GM23338 (cell line): ENCODE data around the gene AGXT. TPM values are rescaled to one million over a fixed set of nuclear protein-coding genes. Genes with fewer than 3 reads are reported as not detected.

ENCODE experiments used
- ATAC-seq: fragments of 200-7000 bp; cut with Tn5 transposase; 3 replicates; pipeline ENCODE4 v1.9.1; 2020
- DNase-seq: peaks from one replicate; pipeline ENCODE4 v3.0.0-alpha.2; 2015; ENCODE audit warnings: low spot score
- H2AFZ ChIP-seq: fragments of 200-600 bp; sonication (generic); 2 replicates; pipeline ENCODE4 v1.8.0; 2016; ENCODE audit warnings: antibody characterized with exemption, mild to moderate bottlenecking, moderate library complexity
- H3F3A ChIP-seq: fragments of 200-600 bp; sonication (generic); replicated peaks from 2 replicates; pipeline ENCODE4 v1.8.0; 2017; ENCODE audit warnings: antibody characterized with exemption, mixed run types, low read depth
- H3K27ac ChIP-seq: fragments of 200-600 bp; sonication (generic); 2 replicates; pipeline ENCODE4 v1.6.1; 2016; ENCODE audit warnings: low read depth
- H3K27me3 ChIP-seq: fragments of 200-600 bp; sonication (generic); 2 replicates; pipeline ENCODE4 v1.8.0; 2016; ENCODE audit warnings: mild to moderate bottlenecking, mixed run types, moderate library complexity; ENCODE audit not compliant: insufficient read depth
- H3K36me3 ChIP-seq: fragments of 200-600 bp; sonication (generic); 2 replicates; pipeline ENCODE4 v1.8.0; 2016; ENCODE audit warnings: mild to moderate bottlenecking; ENCODE audit not compliant: insufficient read depth
- H3K4me1 ChIP-seq: fragments of 200-600 bp; sonication (generic); 2 replicates; pipeline ENCODE4 v1.8.0; 2016; ENCODE audit warnings: mild to moderate bottlenecking, moderate library complexity; ENCODE audit not compliant: insufficient read depth
- H3K4me2 ChIP-seq: fragments of 200-600 bp; sonication (generic); 2 replicates; pipeline ENCODE4 v1.7.1; 2017; ENCODE audit warnings: mixed run types
- H3K4me3 ChIP-seq: fragments of 200-600 bp; sonication (generic); 2 replicates; pipeline ENCODE4 v1.6.1; 2016; ENCODE audit warnings: mixed run types
- H3K79me2 ChIP-seq: fragments of 200-600 bp; sonication (generic); replicated peaks from 2 replicates; pipeline ENCODE4 v1.8.0; 2017; ENCODE audit warnings: mild to moderate bottlenecking; ENCODE audit not compliant: insufficient read depth
- H3K9me2 ChIP-seq: fragments of 200-600 bp; sonication (generic); 2 replicates; pipeline ENCODE4 v1.8.0; 2017; ENCODE audit not compliant: insufficient read depth
- H4K20me1 ChIP-seq: fragments of 200-600 bp; sonication (generic); replicated peaks from 2 replicates; pipeline ENCODE4 v1.8.0; 2017; ENCODE audit warnings: mild to moderate bottlenecking; ENCODE audit not compliant: insufficient read depth
- H3K27ac Mint-ChIP-seq: 2 replicates; pipeline ENCODE4 v1.8.0; 2020; ENCODE audit warnings: inconsistent platforms, mild to moderate bottlenecking, moderate library complexity, mixed read lengths
- H3K27me3 Mint-ChIP-seq: 3 replicates; pipeline ENCODE4 v1.8.0; 2022; ENCODE audit warnings: low read depth, mild to moderate bottlenecking, moderate library complexity, mixed read lengths, inconsistent platforms; ENCODE audit not compliant: insufficient read depth, poor library complexity
- H3K36me3 Mint-ChIP-seq: 3 replicates; pipeline ENCODE4 v1.8.0; 2021; ENCODE audit warnings: low read depth, mild to moderate bottlenecking, inconsistent platforms, moderate library complexity, mixed read lengths
- H3K4me1 Mint-ChIP-seq: 3 replicates; pipeline ENCODE4 v1.8.0; 2020; ENCODE audit warnings: mild to moderate bottlenecking, inconsistent platforms, mixed read lengths
- H3K4me3 Mint-ChIP-seq: 3 replicates; pipeline ENCODE4 v1.8.0; 2021; ENCODE audit warnings: moderate library complexity, mild to moderate bottlenecking, inconsistent platforms, mixed read lengths
- H3K9me3 Mint-ChIP-seq: 3 replicates; pipeline ENCODE4 v1.8.0; 2020; ENCODE audit warnings: moderate library complexity, mild to moderate bottlenecking, inconsistent platforms, mixed read lengths
- CREB1 ChIP-seq: fragments of 250-450 bp; sonication (Bioruptor Pico); IDR thresholded peaks from 2 replicates; pipeline ENCODE4 v1.5.0; 2020; ENCODE audit warnings: low read depth, mild to moderate bottlenecking, moderate library complexity
- CTCF ChIP-seq, 2 experiments: fragments of 200-600 bp in 1 of 2; sonication (generic) in 1 of 2; conservative IDR thresholded peaks; 2 replicates each; pipeline versions ENCODE4 v1.5.1 to v1.6.1; 2016 to 2017; ENCODE audit warnings: antibody characterized with exemption in 2 of 2, low read depth in 2 of 2, mild to moderate bottlenecking in 2 of 2, moderate library complexity in 1 of 2
- EZH2 ChIP-seq: fragments of 200-600 bp; sonication (generic); IDR thresholded peaks from one replicate; pipeline ENCODE4 v1.8.0; 2017; ENCODE audit warnings: antibody characterized with exemption, mild to moderate bottlenecking, low read depth; ENCODE audit not compliant: unreplicated experiment
- EZH2phosphoT487 ChIP-seq: fragments of 200-600 bp; sonication (generic); IDR thresholded peaks from one replicate; pipeline ENCODE4 v1.8.1; 2018; ENCODE audit warnings: antibody characterized with exemption; ENCODE audit not compliant: unreplicated experiment
- NANOG ChIP-seq: IDR thresholded peaks from 2 replicates; pipeline ENCODE4 v1.6.1; 2016; ENCODE audit warnings: antibody characterized with exemption, borderline replicate concordance
- POLR2AphosphoS5 ChIP-seq: IDR thresholded peaks from 2 replicates; pipeline ENCODE4 v1.6.1; 2016; ENCODE audit warnings: antibody characterized with exemption, low read depth
- REST ChIP-seq: IDR thresholded peaks from one replicate; pipeline ENCODE4 v1.6.1; 2018; ENCODE audit warnings: antibody characterized with exemption; ENCODE audit not compliant: unreplicated experiment
- ZNF331 ChIP-seq: fragments of 250-450 bp; sonication (Bioruptor Pico); IDR thresholded peaks from 2 replicates; pipeline ENCODE4 v1.5.0; 2020; ENCODE audit warnings: low read depth, mild to moderate bottlenecking, moderate library complexity
- polyA plus RNA-seq: library from polyadenylated mRNA; unstranded; fragments of >200 nt; fragmentation: Nextera tagmentation; extraction: Ambion mirVana; gene quantifications from 2 replicates; pipeline ENCODE4 v1.2.1, GENCODE V29; 2016
- total RNA-seq: library from RNA; depleted of rRNA; stranded (reverse); fragments of >200 nt; shearing (Covaris generic); gene quantifications from 2 replicates; pipeline ENCODE4 v1.2.3, GENCODE V29; 2014
- TF ChIP-seq, protein P1 (sequence below): IDR thresholded peaks from 2 replicates; pipeline ENCODE4 v1.6.1; 2016; ENCODE audit warnings: antibody characterized with exemption
- TF ChIP-seq, protein P2 (sequence below): fragments of 250-450 bp; sonication (Bioruptor Pico); IDR thresholded peaks from 2 replicates; pipeline ENCODE4 v1.5.0; 2020; ENCODE audit warnings: mild to moderate bottlenecking, moderate library complexity

The AGXT gene
- total and polyA plus RNA-seq, 2 experiments from 2014 or later, result not detected

- Histone ChIP-seq H3K9me2 (no peaks in the 10 kb centered on the region), H3F3A (no peaks in the 10 kb centered on the region), H3K27me3 (no peaks in the 10 kb centered on the region), H3K4me1 (no peaks in the 10 kb centered on the region), H3K79me2 (no peaks in the 10 kb centered on the region), H3K36me3 (no peaks in the 10 kb centered on the region), H4K20me1 (no peaks in the 10 kb centered on the region), H3K4me3 (no peak overlapping the region), H3K27ac (no peak overlapping the region), H3K4me2 (no peak overlapping the region), H2AFZ (no peak overlapping the region)
- Mint-ChIP-seq H3K4me3 (no peak overlapping the region), H3K4me1 (0 out of 3 replicates have a peak, but pooled peaks cover 2% of the 10 kb centered on the region), H3K36me3 (no peaks in the 10 kb centered on the region), H3K9me3 (no peaks in the 10 kb centered on the region), H3K27ac (no peak overlapping the region), H3K27me3 (peaks cover 4% of the 10 kb centered on the region)
- no peak for DNase-seq
- TF ChIP-seq ZNF331 (CRISPR knock-in tag), result no peak
- no peak for TF ChIP-seq EZH2phosphoT487
- TF ChIP-seq CREB1 (CRISPR knock-in tag), result no peak
- TF ChIP-seq CTCF (conservative IDR thresholded peaks at IDR 0.05; ENCODE audit: low read depth in 2 of 2), result no peak
- TF ChIP-seq EZH2, result no peak
- TF ChIP-seq, protein P1, sequence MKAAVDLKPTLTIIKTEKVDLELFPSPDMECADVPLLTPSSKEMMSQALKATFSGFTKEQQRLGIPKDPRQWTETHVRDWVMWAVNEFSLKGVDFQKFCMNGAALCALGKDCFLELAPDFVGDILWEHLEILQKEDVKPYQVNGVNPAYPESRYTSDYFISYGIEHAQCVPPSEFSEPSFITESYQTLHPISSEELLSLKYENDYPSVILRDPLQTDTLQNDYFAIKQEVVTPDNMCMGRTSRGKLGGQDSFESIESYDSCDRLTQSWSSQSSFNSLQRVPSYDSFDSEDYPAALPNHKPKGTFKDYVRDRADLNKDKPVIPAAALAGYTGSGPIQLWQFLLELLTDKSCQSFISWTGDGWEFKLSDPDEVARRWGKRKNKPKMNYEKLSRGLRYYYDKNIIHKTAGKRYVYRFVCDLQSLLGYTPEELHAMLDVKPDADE, result no peak
- TF ChIP-seq POLR2AphosphoS5, result no peak
- no peak for TF ChIP-seq NANOG
- TF ChIP-seq REST, result no peak
- TF ChIP-seq, protein P2, sequence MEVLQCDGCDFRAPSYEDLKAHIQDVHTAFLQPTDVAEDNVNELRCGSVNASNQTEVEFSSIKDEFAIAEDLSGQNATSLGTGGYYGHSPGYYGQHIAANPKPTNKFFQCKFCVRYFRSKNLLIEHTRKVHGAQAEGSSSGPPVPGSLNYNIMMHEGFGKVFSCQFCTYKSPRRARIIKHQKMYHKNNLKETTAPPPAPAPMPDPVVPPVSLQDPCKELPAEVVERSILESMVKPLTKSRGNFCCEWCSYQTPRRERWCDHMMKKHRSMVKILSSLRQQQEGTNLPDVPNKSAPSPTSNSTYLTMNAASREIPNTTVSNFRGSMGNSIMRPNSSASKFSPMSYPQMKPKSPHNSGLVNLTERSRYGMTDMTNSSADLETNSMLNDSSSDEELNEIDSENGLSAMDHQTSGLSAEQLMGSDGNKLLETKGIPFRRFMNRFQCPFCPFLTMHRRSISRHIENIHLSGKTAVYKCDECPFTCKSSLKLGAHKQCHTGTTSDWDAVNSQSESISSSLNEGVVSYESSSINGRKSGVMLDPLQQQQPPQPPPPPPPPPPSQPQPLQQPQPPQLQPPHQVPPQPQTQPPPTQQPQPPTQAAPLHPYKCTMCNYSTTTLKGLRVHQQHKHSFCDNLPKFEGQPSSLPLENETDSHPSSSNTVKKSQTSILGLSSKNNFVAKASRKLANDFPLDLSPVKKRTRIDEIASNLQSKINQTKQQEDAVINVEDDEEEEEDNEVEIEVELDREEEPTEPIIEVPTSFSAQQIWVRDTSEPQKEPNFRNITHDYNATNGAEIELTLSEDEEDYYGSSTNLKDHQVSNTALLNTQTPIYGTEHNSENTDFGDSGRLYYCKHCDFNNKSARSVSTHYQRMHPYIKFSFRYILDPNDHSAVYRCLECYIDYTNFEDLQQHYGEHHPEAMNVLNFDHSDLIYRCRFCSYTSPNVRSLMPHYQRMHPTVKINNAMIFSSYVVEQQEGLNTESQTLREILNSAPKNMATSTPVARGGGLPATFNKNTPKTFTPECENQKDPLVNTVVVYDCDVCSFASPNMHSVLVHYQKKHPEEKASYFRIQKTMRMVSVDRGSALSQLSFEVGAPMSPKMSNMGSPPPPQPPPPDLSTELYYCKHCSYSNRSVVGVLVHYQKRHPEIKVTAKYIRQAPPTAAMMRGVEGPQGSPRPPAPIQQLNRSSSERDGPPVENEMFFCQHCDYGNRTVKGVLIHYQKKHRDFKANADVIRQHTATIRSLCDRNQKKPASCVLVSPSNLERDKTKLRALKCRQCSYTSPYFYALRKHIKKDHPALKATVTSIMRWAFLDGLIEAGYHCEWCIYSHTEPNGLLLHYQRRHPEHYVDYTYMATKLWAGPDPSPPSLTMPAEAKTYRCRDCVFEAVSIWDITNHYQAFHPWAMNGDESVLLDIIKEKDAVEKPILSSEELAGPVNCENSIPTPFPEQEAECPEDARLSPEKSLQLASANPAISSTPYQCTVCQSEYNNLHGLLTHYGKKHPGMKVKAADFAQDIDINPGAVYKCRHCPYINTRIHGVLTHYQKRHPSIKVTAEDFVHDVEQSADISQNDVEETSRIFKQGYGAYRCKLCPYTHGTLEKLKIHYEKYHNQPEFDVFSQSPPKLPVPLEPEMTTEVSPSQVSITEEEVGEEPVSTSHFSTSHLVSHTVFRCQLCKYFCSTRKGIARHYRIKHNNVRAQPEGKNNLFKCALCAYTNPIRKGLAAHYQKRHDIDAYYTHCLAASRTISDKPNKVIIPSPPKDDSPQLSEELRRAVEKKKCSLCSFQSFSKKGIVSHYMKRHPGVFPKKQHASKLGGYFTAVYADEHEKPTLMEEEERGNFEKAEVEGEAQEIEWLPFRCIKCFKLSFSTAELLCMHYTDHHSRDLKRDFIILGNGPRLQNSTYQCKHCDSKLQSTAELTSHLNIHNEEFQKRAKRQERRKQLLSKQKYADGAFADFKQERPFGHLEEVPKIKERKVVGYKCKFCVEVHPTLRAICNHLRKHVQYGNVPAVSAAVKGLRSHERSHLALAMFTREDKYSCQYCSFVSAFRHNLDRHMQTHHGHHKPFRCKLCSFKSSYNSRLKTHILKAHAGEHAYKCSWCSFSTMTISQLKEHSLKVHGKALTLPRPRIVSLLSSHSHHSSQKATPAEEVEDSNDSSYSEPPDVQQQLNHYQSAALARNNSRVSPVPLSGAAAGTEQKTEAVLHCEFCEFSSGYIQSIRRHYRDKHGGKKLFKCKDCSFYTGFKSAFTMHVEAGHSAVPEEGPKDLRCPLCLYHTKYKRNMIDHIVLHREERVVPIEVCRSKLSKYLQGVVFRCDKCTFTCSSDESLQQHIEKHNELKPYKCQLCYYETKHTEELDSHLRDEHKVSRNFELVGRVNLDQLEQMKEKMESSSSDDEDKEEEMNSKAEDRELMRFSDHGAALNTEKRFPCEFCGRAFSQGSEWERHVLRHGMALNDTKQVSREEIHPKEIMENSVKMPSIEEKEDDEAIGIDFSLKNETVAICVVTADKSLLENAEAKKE (CRISPR knock-in tag), result no peak
- no peak for ATAC-seq
Measured at GRCh38 chr2:240871071-240871958, 2.7 kb downstream of the AGXT start.
